Stimulated activated CD4-positive, alpha-beta T cell treated with anti-CD3 and anti-CD28 coated beads, Interleukin-2, amount 100 ng/mL, for 4 hours (primary cell): Measurements from ENCODE around the gene ARID1B.

ENCODE experiments used
- DNase-seq: peaks from one replicate; pipeline ENCODE4 v3.0.0-alpha.2; 2020; ENCODE audit warnings: low read depth

Gene ARID1B

DNA sequence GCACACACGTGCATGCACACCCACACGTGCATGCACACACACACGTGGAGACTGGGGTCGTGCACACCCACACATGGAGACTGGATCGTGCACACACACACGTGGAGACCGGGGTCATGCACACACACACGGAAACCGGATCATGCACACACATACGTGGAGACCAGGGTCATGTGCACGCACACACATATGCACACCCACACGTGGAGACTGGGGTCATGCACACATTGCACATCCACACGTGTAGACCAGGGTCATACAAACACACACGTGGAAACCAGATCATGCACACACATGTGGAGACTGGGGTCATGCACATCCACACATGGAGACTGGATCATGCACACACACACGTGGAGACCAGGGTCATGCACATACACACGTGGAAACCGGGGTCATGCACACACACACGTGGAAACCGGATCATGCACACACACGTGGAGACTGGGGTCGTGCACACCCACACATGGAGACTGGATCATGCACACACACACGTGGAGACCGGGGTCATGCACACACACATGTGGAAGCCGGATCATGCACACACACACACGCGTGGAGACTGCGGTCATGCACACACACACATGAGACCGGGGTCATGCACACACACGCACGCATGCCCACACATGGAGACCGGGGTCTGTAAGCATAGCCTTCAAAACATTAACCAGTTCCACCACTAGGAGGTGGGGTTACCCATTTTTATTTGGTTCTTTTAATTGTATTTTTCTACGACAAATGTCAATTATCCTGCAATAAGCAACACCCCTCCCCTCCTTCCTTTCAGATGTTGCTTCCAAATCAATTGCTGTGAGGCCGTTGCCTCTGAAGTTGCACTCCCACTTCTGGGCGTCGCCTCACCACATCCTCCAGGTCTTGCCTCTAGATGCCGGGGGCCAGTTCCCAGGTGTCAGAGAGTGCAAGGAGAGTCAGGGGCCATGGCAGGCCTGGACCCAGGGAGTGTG lies 450.3 kb downstream of the ARID1B start:
- no peak for DNase-seq

GRCh38 chr6:157228426-157229131 lies 451.4 kb downstream of the ARID1B start:
- DNase-seq: no peak

DNA sequence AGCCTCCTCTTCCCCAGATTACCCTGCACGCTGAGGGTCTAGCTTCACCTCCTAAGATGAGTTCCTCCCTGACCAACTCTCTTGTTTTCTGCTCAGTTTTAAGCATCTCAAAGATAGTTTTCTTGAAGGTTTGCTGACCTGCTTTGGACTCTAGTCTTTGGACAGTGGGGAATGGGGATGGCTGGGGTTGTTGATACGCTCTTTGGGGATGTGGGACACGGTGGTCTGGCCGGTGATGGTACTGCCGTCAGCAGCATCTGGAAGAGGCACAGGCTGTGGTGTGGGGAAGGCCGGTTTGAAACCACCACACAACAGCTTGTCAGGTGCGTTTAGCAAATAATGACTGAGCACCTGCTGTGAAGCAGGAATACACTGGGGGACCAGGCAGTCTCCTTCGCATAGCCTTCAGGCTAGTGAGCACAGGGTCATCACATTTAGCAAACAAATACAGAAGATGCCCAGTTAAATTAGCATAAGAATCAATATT lies 452.0 kb downstream of the ARID1B start:
- no peak for DNase-seq

- no peak for DNase-seq
These were observed 452.5 kb downstream of the ARID1B start for GRCh38 chr6:157229713-157230112.

DNA sequence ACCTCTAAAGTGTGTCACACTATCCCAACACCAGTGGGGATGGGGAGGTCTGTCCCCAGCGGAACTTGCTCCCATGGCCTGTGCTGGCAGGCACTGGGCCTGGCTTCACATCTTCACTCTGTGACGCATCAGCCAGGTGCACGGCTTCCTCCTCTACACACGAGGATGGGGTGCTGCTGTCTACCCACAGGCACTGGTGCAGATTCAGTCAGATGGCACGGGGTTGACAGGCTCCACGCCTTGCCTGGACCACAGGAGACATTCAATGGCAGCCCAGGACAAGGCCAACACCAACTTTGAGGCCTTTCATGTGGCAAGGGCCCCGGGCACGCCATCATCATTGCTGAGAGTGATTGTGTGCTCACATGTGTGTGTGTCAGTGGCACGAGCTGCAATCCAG lies 453.7 kb downstream of the ARID1B start:
- no peak for DNase-seq

GRCh38 chr6:157232161-157232895 lies 455.1 kb downstream of the ARID1B start:
- no peak for DNase-seq

GRCh38 chr6:157233156-157233555 lies 456.0 kb downstream of the ARID1B start:
- no peak for DNase-seq

DNA sequence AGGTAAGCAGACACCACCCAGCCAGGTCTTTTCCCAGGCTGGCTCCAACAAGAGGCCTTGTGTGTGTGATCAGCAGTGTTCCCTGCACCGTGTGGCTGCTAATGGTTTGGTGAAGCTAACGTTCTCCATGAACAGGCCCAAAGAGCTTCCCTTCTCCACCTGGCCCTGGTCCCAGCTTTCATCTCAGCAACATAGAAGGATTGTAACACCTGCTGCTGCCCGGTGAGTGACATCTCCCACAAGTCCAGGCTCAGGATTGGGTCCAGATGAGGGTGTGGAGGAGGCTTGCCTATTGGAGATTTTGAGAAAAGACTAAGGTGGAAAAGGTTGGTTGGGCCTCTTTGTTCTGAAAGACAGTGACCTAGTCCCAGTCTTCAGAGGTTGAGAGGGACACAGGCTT lies 456.5 kb downstream of the ARID1B start:
- DNase-seq: no peak

DNA sequence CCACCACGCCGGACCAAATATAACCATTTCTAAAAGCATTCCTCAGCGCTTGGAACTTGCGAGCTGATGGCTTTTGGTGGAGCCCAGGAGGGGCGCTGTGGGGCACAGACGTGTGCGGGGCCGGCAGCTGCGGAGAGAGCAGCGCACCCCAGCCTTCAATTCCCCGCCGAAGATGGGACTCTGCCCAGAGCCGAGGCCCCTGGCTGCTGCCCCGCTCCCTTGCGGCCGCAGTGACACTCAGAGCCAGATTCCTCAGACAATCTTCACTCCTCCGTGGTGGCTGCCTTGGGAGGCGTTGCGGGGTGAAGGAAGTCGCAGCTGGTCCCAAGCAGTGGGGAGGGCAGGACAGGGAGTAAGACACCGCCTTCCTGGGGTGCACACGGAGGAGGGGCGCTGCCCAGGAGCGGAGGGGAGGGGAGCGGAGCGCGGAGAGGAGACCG lies 458.4 kb downstream of the ARID1B start:
- peak; percentile 33 for DNase-seq

- DNase-seq: no peak
These were observed 459.0 kb downstream of the ARID1B start for GRCh38 chr6:157236040-157236725.

- DNase-seq: no peak
These were observed 461.2 kb downstream of the ARID1B start for GRCh38 chr6:157238346-157238745.

DNA sequence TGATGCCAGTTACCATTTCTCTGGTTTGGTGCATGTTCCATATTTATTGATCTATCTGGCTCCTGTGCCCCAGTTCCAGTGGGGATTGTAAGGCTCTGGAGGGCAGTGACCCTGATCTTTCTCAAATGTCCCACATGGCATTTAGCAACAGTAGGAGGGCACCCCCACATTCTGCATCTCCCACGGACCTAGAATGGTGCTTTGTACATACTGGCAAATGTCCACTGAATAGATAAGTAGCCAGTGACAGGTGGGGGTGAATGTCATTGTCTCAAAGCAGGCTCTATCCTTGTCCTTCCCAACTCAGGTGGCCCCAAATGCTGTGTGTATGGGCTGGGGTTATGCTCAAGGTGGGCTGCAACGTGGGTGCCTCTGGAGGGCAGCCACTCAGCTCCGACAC lies 462.0 kb downstream of the ARID1B start:
- no peak for DNase-seq

DNA sequence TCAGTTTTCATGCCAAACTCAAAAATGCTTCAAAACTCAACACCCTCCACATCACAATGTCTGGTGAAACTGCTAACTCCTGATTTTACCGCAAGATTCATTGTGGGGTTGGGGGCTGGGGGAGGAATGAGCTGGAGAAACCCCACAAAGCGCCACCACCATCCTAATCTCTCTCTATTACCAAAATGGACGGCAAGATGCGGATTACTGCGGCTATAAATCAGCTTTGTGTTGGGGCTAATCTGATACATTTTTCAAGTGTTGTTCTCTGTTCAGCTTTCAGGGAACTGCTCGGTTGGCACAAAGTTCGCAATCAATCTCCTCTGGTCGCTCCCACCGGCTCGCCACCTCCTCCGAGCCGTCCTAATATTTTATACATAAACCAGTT lies 462.5 kb downstream of the ARID1B start:
- no peak for DNase-seq

GRCh38 chr6:157240059-157240959 lies 463.1 kb downstream of the ARID1B start:
- no peak for DNase-seq

GRCh38 chr6:157240960-157241311 lies 463.8 kb downstream of the ARID1B start:
- no peak for DNase-seq

DNA sequence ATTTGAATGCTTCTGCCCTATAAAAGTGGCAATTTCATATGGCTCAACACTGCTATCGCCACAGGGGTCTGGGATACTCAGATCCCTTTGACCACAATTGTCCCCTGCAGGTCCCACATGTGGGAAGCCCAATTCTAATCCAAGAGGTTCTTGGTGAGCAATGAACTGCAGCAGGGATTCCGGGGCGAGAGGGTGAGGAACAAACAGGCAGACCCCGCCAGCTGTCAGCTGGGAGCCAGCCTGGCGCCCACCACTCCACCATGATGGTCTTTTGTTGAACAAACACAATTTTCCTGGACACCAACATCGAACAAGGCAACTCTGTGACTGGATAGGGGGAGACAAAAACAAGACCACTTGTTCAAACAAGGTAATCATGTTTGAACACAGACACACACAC lies 465.6 kb downstream of the ARID1B start:
- DNase-seq: no peak

GRCh38 chr6:157244175-157244574 lies 467.0 kb downstream of the ARID1B start:
- no peak for DNase-seq

DNA sequence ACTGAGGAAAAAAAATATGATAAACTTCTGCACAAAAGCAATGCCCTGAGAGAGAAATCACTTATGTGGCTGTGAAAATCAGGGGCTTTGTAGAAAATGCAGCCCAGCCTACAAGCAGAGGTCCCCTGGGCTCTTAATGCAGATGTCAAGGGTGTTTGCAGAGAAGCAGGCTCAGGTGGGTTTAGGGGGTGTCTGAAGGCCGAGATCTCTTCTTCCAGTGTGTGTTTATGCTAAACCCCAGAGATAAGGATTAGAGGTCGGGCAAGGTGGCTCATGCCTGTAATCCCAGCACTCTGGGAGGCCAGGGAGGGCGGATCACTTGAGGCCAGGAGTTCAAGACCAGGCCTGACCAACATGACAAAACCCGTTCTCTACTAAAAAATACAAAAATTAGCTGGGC lies 467.6 kb downstream of the ARID1B start:
- DNase-seq: no peak

DNA sequence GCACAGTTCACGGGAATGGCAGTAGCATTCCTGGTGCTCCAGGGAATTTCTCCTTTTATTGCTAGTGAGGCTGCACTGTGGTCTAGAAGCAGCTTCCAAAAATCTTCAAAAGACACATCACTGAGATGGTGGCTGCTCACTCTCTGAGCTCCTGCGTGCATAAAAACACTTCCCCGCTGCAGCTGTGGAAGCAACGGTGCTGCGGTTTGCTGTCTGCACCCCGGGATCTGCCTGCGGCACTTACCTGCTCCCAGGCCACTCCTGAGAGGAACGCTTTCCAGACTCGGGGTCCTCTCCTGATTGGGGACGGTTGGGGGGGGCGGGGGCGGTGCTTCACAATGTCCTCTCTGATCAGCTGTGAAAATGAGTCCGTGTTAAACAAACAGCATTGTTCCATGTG lies 468.3 kb downstream of the ARID1B start:
- DNase-seq: no peak

DNA sequence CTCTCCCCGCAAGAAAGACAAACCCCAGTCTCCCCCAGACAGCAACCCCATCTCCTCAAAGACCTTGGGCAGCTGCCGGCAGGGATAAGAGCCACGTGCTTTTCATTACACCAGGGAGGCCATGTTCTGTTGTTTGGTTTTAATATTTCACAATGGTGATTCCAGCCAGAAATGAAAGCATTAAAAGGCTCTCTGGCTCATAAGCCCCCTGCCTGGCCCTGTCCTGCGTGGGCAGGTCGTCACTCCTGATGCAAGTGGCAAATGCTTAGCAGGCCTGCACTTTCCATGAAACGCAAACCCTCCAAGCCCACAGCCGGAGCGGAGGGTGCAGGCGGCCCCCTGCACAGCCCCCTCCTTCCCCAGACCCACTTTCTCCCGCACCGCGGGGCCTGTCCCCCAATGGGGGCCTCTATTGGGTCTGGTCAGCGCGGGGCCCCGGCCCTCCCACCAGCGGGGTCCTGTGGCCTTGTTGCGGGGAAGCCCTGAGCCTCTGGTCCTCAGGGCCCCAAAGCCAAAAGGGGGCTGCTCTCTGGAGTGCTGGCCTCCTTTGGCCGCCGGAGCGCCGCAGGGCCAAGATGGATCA lies 469.0 kb downstream of the ARID1B start:
- DNase-seq: no peak
